Skeletal muscle tissue (tissue), 4 donors: ENCODE results near the gene WAPL. TPM values are rescaled to one million over a fixed set of nuclear protein-coding genes. Genes with fewer than 3 reads are reported as not detected.

Experiments
- H3K27ac ChIP-seq: one replicate; pipeline ENCODE4 v1.7.0; 2013; ENCODE audit warnings: mild to moderate bottlenecking, low read depth, low read length, inconsistent platforms
- H3K27me3 ChIP-seq, 3 donors: one replicate each; pipeline ENCODE4 v1.7.0; 2013; ENCODE audit warnings: low read length in 3 of 3; ENCODE audit not compliant: control insufficient read depth in 3 of 3, insufficient read depth in 3 of 3
- H3K36me3 ChIP-seq, 3 donors: one replicate each; pipeline ENCODE4 v1.7.0; 2013; ENCODE audit warnings: low read length in 3 of 3; ENCODE audit not compliant: control insufficient read depth in 3 of 3, insufficient read depth in 3 of 3
- H3K4me1 ChIP-seq, 3 donors: one replicate each; pipeline ENCODE4 v1.7.0; 2013; ENCODE audit warnings: low read length in 3 of 3, mild to moderate bottlenecking in 3 of 3; ENCODE audit not compliant: control insufficient read depth in 3 of 3, insufficient read depth in 3 of 3
- H3K4me3 ChIP-seq, 3 donors: one replicate each; pipeline ENCODE4 v1.7.0; 2013; ENCODE audit warnings: low read length in 3 of 3
- H3K9ac ChIP-seq, 3 donors: one replicate each; pipeline ENCODE4 v1.7.0; 2013; ENCODE audit warnings: low read length in 3 of 3, mild to moderate bottlenecking in 3 of 3, moderate library complexity in 2 of 3, low read depth in 1 of 3
- H3K9me3 ChIP-seq, 3 donors: one replicate each; pipeline ENCODE4 v1.7.0; 2013; ENCODE audit warnings: low read length in 3 of 3; ENCODE audit not compliant: control insufficient read depth in 3 of 3
- total RNA-seq: library from RNA; depleted of rRNA; stranded (reverse); fragments of >200 nt; gene quantifications from one replicate; pipeline ENCODE4 v1.2.3, GENCODE V29; 2014
- donor health status: Osteomylitis.

The WAPL gene
- total RNA-seq, 1 donor from 2014 or later: 45.4 TPM

- Histone ChIP-seq H3K4me3 (peak overlapping the region; percentile 24 to 49 (median 36)), H3K27ac (no peak overlapping the region), H3K36me3 (no peaks in the 10 kb centered on the region), H3K4me1 (peaks cover 18 to 34% (median 30%) of the 10 kb centered on the region in 3 donors), H3K9ac (no peak overlapping the region), H3K27me3 (peaks cover 3 to 17% (median 9%) of the 10 kb centered on the region in 3 donors), H3K9me3 (no peaks in the 10 kb centered on the region)
Observed at GRCh38 chr10:86402283-86402941, 119.2 kb downstream of the WAPL start.

- H3K27ac ChIP-seq: no peak overlapping the region
- H3K9ac ChIP-seq: peak overlapping the region in 2 of 3 donors; percentile 10 to 78
- peak overlapping the region; percentile 23 to 82 (median 80) for H3K4me3 ChIP-seq
Observed at GRCh38 chr10:86401588-86402282, 119.9 kb downstream of the WAPL start.

GRCh38 chr10:86400705-86401587 lies 120.6 kb downstream of the WAPL start:
- Histone ChIP-seq H3K4me1 (peaks cover 18 to 34% (median 30%) of the 10 kb centered on the region in 3 donors), H3K9me3 (no peaks in the 10 kb centered on the region), H3K27me3 (peaks cover 3 to 17% (median 9%) of the 10 kb centered on the region in 3 donors), H3K27ac (no peak overlapping the region), H3K9ac (peak overlapping the region; percentile 33 to 78 (median 65)), H3K4me3 (peak overlapping the region; percentile 69 to 82 (median 80)), H3K36me3 (no peaks in the 10 kb centered on the region)

More at GRCh38 chr10:86401588-86402282, 119.9 kb downstream of the WAPL start:
- H3K27me3 ChIP-seq: peaks cover 3 to 17% (median 9%) of the 10 kb centered on the region in 3 donors
- H3K36me3 ChIP-seq: no peaks in the 10 kb centered on the region
- peaks cover 18 to 34% (median 30%) of the 10 kb centered on the region in 3 donors for H3K4me1 ChIP-seq
- H3K9me3 ChIP-seq: no peaks in the 10 kb centered on the region

DNA sequence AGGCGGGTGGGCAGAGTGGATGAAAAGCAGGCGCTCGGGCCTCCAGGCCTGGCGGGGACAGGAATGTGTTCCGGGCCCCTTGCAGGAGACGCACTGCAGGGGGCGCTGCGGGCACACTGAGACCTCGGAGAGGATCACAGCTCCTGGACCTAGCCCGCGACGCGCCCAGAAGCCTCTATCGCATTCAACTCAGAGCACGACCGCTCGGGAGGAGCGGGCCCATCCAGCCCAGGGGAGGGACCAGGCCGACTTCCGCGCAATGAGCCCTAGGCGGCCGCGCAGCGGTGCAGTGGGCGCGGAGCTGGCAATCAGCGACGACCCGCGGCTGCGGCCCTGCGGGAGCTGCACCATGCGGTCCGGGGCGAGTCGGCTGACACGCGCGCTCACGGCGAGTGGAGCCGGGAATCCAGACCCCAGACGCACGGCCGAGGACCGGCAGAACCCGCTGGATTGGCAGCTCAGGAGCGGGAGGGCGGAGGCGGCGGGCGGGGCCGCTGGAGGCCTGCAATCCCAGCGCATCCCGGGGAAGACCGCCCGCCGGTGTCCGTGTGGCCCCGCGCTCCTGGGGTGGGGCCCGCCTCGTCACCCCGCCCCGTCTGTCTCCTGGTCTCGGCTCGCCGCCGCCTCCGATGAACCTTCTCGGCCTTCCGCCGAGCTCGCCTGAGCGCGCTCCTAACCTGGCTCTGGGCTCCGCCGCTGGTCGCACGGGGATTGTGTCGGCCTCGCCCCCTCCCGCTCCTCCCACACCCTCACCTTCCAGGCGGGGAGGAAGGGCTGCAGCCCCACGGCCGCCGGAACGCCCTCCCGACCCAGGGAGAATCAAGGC lies 121.5 kb downstream of the WAPL start:
- Histone ChIP-seq H3K4me3 (peak overlapping the region; percentile 69 to 82 (median 80)), H3K4me1 (peaks cover 18 to 34% (median 30%) of the 10 kb centered on the region in 3 donors), H3K9me3 (no peaks in the 10 kb centered on the region), H3K36me3 (no peaks in the 10 kb centered on the region), H3K9ac (peak overlapping the region; percentile 51 to 78 (median 65)), H3K27me3 (peaks cover 3 to 17% (median 9%) of the 10 kb centered on the region in 3 donors), H3K27ac (peak overlapping the region; percentile 25)

- no peaks in the 10 kb centered on the region for H3K9me3 ChIP-seq
- H3K4me3 ChIP-seq: no peak overlapping the region
- H3K9ac ChIP-seq: peak overlapping the region; percentile 51 to 78 (median 57)
- peaks cover 3 to 17% (median 9%) of the 10 kb centered on the region in 3 donors for H3K27me3 ChIP-seq
- no peak overlapping the region for H3K27ac ChIP-seq
- no peaks in the 10 kb centered on the region for H3K36me3 ChIP-seq
- peaks cover 18 to 34% (median 30%) of the 10 kb centered on the region in 3 donors for H3K4me1 ChIP-seq
Observed at GRCh38 chr10:86399514-86399878, 122.1 kb downstream of the WAPL start.

GRCh38 chr10:86397120-86397519 lies 124.5 kb downstream of the WAPL start:
- Histone ChIP-seq H3K4me1 (peaks cover 9 to 24% (median 19%) of the 10 kb centered on the region in 3 donors), H3K9ac (no peak overlapping the region), H3K4me3 (no peak overlapping the region), H3K36me3 (no peaks in the 10 kb centered on the region), H3K27me3 (peaks cover 9 to 14% (median 11%) of the 10 kb centered on the region in 3 donors), H3K27ac (no peak overlapping the region), H3K9me3 (no peaks in the 10 kb centered on the region)

DNA sequence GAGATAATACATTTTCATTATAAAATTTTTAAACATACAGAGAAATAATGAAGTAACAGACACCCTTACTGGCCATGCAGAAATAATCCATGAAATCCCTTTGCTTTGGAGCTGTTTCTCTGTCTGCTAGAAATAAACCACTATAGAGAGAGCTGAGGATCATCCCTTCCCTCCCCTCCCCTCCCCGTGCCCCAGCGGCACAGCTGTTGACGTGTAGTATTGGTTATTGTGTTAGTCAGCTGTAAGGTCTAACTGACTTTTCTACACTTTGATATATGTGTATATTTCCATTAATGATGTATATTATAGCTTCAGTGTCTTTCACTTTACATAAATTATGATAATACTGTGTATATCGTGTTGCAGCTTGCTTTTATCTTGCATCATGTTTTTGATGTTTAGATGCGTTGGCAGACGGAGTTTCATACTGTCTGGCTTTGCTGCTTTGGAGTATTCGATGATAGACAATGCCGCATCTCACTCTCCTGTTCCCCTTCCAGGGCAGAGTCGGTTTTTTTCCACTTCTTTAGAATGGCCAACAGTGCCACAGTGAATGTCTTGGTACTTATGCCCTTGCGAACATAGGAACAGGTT lies 127.6 kb downstream of the WAPL start:
- Histone ChIP-seq H3K9me3 (no peaks in the 10 kb centered on the region), H3K9ac (no peak overlapping the region), H3K27me3 (peaks cover 14 to 28% (median 28%) of the 10 kb centered on the region in 3 donors)

GRCh38 chr10:86393362-86393761 lies 128.2 kb downstream of the WAPL start:
- Histone ChIP-seq H3K27me3 (peaks cover 15 to 30% (median 30%) of the 10 kb centered on the region in 3 donors), H3K36me3 (no peaks in the 10 kb centered on the region), H3K9ac (no peak overlapping the region), H3K9me3 (no peaks in the 10 kb centered on the region), H3K4me1 (peaks cover 0 to 3% (median 0%) of the 10 kb centered on the region in 3 donors), H3K27ac (no peak overlapping the region), H3K4me3 (no peak overlapping the region)

More for the DNA sequence above, 127.6 kb downstream of the WAPL start:
- Histone ChIP-seq H3K27ac (no peak overlapping the region), H3K4me3 (no peak overlapping the region), H3K36me3 (no peaks in the 10 kb centered on the region), H3K4me1 (peaks cover 0 to 3% (median 0%) of the 10 kb centered on the region in 3 donors)

DNA sequence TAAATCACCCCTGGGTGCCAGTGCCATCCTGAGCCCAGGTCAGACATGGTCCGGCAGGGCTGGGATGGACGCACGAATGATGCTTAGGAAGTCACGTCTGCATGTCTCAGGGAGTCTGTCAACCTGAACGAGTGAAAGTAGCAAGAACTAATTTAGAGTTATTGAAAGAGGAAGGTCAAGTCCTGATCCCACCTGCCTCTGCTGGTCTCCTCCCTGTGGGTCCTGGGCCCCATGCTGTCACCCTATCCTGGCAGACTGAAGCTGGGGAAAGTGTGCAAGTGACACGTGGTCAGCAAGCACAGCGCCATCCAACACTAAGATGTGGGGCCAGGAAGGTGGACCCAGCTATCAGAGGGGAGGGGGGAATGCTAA lies 128.9 kb downstream of the WAPL start:
- Histone ChIP-seq H3K27ac (no peak overlapping the region), H3K9me3 (no peaks in the 10 kb centered on the region), H3K4me3 (no peak overlapping the region), H3K4me1 (peaks cover 0 to 3% (median 0%) of the 10 kb centered on the region in 3 donors), H3K27me3 (peaks cover 22 to 37% (median 36%) of the 10 kb centered on the region in 3 donors), H3K9ac (no peak overlapping the region), H3K36me3 (no peaks in the 10 kb centered on the region)
